ENCODE results near the gene ZNF205. TPM values are rescaled to one million over a fixed set of nuclear protein-coding genes. Genes with fewer than 3 reads are reported as not detected.

The ZNF205 gene
- total RNA-seq, 1 experiment from 2014 or later, result 40.2 TPM

GRCh38 chr16:3150346-3151218 lies 38.2 kb downstream of the ZNF205 start:
- H3K4me3 ChIP-seq (ENCODE audit: insufficient read depth, low read depth, low read length), result peak overlapping the region; percentile 87
- peaks cover 8% of the 10 kb centered on the region for H3K27me3 ChIP-seq (ENCODE audit: control insufficient read depth, insufficient read depth, low read length)
- peak; percentile 100 for DNase-seq
- H3K36me3 ChIP-seq (replicated peaks; ENCODE audit: control insufficient read depth, insufficient read depth, low read length), result no peaks in the 10 kb centered on the region

- Histone ChIP-seq H3K36me3 (replicated peaks; ENCODE audit: control insufficient read depth, insufficient read depth, low read length) (no peaks in the 10 kb centered on the region), H3K4me3 (ENCODE audit: insufficient read depth, low read depth, low read length) (peak overlapping the region; percentile 60), H3K27me3 (ENCODE audit: control insufficient read depth, insufficient read depth, low read length) (peaks cover 8% of the 10 kb centered on the region)
- DNase-seq, result peak; percentile 52
These were observed 39.6 kb downstream of the ZNF205 start for GRCh38 chr16:3152027-3152276.

GRCh38 chr16:3152277-3152990 lies 40.0 kb downstream of the ZNF205 start:
- H3K36me3 ChIP-seq (replicated peaks; ENCODE audit: control insufficient read depth, insufficient read depth, low read length), result no peaks in the 10 kb centered on the region
- peak; percentile 91 for DNase-seq
- H3K4me3 ChIP-seq (ENCODE audit: insufficient read depth, low read depth, low read length), result peak overlapping the region; percentile 60
- peaks cover 9% of the 10 kb centered on the region for H3K27me3 ChIP-seq (ENCODE audit: control insufficient read depth, insufficient read depth, low read length)

GRCh38 chr16:3152991-3153368 lies 40.6 kb downstream of the ZNF205 start:
- Histone ChIP-seq H3K36me3 (replicated peaks; ENCODE audit: control insufficient read depth, insufficient read depth, low read length) (no peaks in the 10 kb centered on the region), H3K27me3 (ENCODE audit: control insufficient read depth, insufficient read depth, low read length) (peaks cover 14% of the 10 kb centered on the region), H3K4me3 (ENCODE audit: insufficient read depth, low read depth, low read length) (no peak overlapping the region; the same call in 1 of the 2 replicates)
- DNase-seq, result no peak

GRCh38 chr16:3155181-3155580 lies 42.8 kb downstream of the ZNF205 start:
- Histone ChIP-seq H3K27me3 (ENCODE audit: control insufficient read depth, insufficient read depth, low read length) (peaks cover 12% of the 10 kb centered on the region), H3K4me3 (ENCODE audit: insufficient read depth, low read depth, low read length) (no peak overlapping the region), H3K36me3 (replicated peaks; ENCODE audit: control insufficient read depth, insufficient read depth, low read length) (no peaks in the 10 kb centered on the region)
- DNase-seq, result no peak

GRCh38 chr16:3155972-3156371 lies 43.6 kb downstream of the ZNF205 start:
- H3K4me3 ChIP-seq (ENCODE audit: insufficient read depth, low read depth, low read length), result no peak overlapping the region
- no peak for DNase-seq
- H3K36me3 ChIP-seq (replicated peaks; ENCODE audit: control insufficient read depth, insufficient read depth, low read length), result no peaks in the 10 kb centered on the region
- H3K27me3 ChIP-seq (ENCODE audit: control insufficient read depth, insufficient read depth, low read length), result peaks cover 12% of the 10 kb centered on the region

- H3K27me3 ChIP-seq (ENCODE audit: control insufficient read depth, insufficient read depth, low read length), result peaks cover 12% of the 10 kb centered on the region
- peak overlapping the region; percentile 75 for H3K4me3 ChIP-seq (ENCODE audit: insufficient read depth, low read depth, low read length)
- peak; percentile 89 for DNase-seq
- no peaks in the 10 kb centered on the region for H3K36me3 ChIP-seq (replicated peaks; ENCODE audit: control insufficient read depth, insufficient read depth, low read length)
These were observed 45.0 kb downstream of the ZNF205 start for GRCh38 chr16:3157229-3158025.

- Histone ChIP-seq H3K4me3 (ENCODE audit: insufficient read depth, low read depth, low read length) (peak overlapping the region; percentile 75), H3K27me3 (ENCODE audit: control insufficient read depth, insufficient read depth, low read length) (peaks cover 12% of the 10 kb centered on the region), H3K36me3 (replicated peaks; ENCODE audit: control insufficient read depth, insufficient read depth, low read length) (no peaks in the 10 kb centered on the region)
- DNase-seq, result peak; percentile 85
These were observed 45.7 kb downstream of the ZNF205 start for GRCh38 chr16:3158026-3158509.

GRCh38 chr16:3158510-3159314 lies 46.3 kb downstream of the ZNF205 start:
- Histone ChIP-seq H3K36me3 (replicated peaks; ENCODE audit: control insufficient read depth, insufficient read depth, low read length) (no peaks in the 10 kb centered on the region), H3K27me3 (ENCODE audit: control insufficient read depth, insufficient read depth, low read length) (peaks cover 12% of the 10 kb centered on the region), H3K4me3 (ENCODE audit: insufficient read depth, low read depth, low read length) (peak overlapping the region; percentile 75)
- peak; percentile 99 for DNase-seq

GRCh38 chr16:3161235-3162018 lies 49.0 kb downstream of the ZNF205 start:
- DNase-seq, result peak; percentile 52
- Histone ChIP-seq H3K4me3 (ENCODE audit: insufficient read depth, low read depth, low read length) (no peak overlapping the region), H3K36me3 (replicated peaks; ENCODE audit: control insufficient read depth, insufficient read depth, low read length) (no peaks in the 10 kb centered on the region), H3K27me3 (ENCODE audit: control insufficient read depth, insufficient read depth, low read length) (peaks cover 10% of the 10 kb centered on the region)

GRCh38 chr16:3164121-3164991 lies 52.0 kb downstream of the ZNF205 start:
- Histone ChIP-seq H3K36me3 (replicated peaks; ENCODE audit: control insufficient read depth, insufficient read depth, low read length) (no peaks in the 10 kb centered on the region), H3K4me3 (ENCODE audit: insufficient read depth, low read depth, low read length) (no peak overlapping the region), H3K27me3 (ENCODE audit: control insufficient read depth, insufficient read depth, low read length) (peaks cover 2% of the 10 kb centered on the region)
- peak; percentile 26 for DNase-seq

- peaks cover 4% of the 10 kb centered on the region for H3K27me3 ChIP-seq (ENCODE audit: control insufficient read depth, insufficient read depth, low read length)
- H3K36me3 ChIP-seq (replicated peaks; ENCODE audit: control insufficient read depth, insufficient read depth, low read length), result no peaks in the 10 kb centered on the region
- H3K4me3 ChIP-seq (ENCODE audit: insufficient read depth, low read depth, low read length), result no peak overlapping the region
- peak; percentile 19 for DNase-seq
These were observed 52.9 kb downstream of the ZNF205 start for GRCh38 chr16:3165111-3165822.
